HEK293 (cell line): Measurements from ENCODE around the gene TBX15.

Experiments
- PRDM1 ChIP-seq: fragments of 450-650 bp; formaldehyde crosslinking; IDR thresholded peaks from 2 replicates; pipeline ENCODE4; 2016; ENCODE audit warnings: missing biosample characterization, missing genetic modification characterization
- YY1 ChIP-seq: fragments of 450-650 bp; formaldehyde crosslinking; IDR thresholded peaks from 2 replicates; pipeline ENCODE4 v1.5.1; 2018; ENCODE audit warnings: missing biosample characterization, missing genetic modification characterization
- ZNF274 ChIP-seq, 2 experiments: fragments of 200-500 bp in 1 of 2; fragments of 450-650 bp in 1 of 2; sonication (Bioruptor generic) in 1 of 2; formaldehyde crosslinking in 1 of 2; IDR thresholded peaks; 2 replicates each; pipeline versions ENCODE4 v1.5.1 to v1.6.1; 2014 to 2016; ENCODE audit warnings: borderline replicate concordance in 1 of 2, inconsistent platforms in 1 of 2, low read length in 1 of 2, missing biosample characterization in 1 of 2, missing genetic modification characterization in 1 of 2
- ZNF341 ChIP-seq: fragments of 450-650 bp; formaldehyde crosslinking; IDR thresholded peaks from 2 replicates; pipeline ENCODE4; 2016; ENCODE audit warnings: low read depth, missing biosample characterization, missing genetic modification characterization
- TF ChIP-seq, protein P1 (sequence below): fragments of 450-650 bp; formaldehyde crosslinking; IDR thresholded peaks from 2 replicates; pipeline ENCODE4 v1.5.1; 2016; ENCODE audit warnings: missing biosample characterization, missing genetic modification characterization
- TF ChIP-seq, protein P2 (sequence below): fragments of 450-650 bp; formaldehyde crosslinking; IDR thresholded peaks from 2 replicates; pipeline ENCODE4 v1.5.1; 2016; ENCODE audit warnings: missing biosample characterization, missing genetic modification characterization
- TF ChIP-seq, protein P3 (sequence below): fragments of 450-650 bp; formaldehyde crosslinking; IDR thresholded peaks from 2 replicates; pipeline ENCODE4 v1.5.1; 2016; ENCODE audit warnings: missing biosample characterization, missing genetic modification characterization

DNA sequence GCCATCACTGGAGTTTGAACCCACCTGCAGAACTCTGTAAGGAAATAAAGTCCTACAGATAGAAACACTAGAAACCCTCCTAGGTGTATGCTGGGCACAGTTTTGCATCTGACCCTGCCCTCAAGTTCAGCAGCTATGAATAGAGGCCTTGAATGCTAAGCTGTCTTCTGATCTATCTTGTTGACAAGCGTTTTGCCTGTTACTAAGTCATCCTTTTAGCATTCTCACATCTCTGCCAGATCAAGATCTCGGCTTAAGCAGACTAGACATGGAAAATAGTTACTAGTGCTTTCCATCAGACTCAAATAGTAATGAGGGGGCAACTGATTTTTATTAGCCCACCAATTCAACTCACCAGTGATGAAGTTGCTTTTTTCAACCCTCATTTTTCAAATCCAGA is 10.5 kb downstream of the TBX15 start:
- TF ChIP-seq, protein P1, sequence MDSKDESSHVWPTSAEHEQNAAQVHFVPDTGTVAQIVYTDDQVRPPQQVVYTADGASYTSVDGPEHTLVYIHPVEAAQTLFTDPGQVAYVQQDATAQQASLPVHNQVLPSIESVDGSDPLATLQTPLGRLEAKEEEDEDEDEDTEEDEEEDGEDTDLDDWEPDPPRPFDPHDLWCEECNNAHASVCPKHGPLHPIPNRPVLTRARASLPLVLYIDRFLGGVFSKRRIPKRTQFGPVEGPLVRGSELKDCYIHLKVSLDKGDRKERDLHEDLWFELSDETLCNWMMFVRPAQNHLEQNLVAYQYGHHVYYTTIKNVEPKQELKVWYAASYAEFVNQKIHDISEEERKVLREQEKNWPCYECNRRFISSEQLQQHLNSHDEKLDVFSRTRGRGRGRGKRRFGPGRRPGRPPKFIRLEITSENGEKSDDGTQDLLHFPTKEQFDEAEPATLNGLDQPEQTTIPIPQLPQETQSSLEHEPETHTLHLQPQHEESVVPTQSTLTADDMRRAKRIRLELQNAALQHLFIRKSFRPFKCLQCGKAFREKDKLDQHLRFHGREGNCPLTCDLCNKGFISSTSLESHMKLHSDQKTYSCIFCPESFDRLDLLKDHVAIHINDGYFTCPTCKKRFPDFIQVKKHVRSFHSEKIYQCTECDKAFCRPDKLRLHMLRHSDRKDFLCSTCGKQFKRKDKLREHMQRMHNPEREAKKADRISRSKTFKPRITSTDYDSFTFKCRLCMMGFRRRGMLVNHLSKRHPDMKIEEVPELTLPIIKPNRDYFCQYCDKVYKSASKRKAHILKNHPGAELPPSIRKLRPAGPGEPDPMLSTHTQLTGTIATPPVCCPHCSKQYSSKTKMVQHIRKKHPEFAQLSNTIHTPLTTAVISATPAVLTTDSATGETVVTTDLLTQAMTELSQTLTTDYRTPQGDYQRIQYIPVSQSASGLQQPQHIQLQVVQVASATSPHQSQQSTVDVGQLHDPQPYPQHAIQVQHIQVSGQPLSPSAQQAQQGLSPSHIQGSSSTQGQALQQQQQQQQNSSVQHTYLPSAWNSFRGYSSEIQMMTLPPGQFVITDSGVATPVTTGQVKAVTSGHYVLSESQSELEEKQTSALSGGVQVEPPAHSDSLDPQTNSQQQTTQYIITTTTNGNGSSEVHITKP (tag by site-specific recombination): no peak
- TF ChIP-seq YY1 (tag by site-specific recombination) (no peak), ZNF274 (IDR thresholded peaks at IDR 0.05; ENCODE audit: low read length) (no peak), ZNF274 (tag by site-specific recombination; IDR thresholded peaks at IDR 0.05; ENCODE audit: borderline replicate concordance) (no peak), ZNF341 (tag by site-specific recombination) (no peak), PRDM1 (tag by site-specific recombination) (no peak)
- TF ChIP-seq, protein P2, sequence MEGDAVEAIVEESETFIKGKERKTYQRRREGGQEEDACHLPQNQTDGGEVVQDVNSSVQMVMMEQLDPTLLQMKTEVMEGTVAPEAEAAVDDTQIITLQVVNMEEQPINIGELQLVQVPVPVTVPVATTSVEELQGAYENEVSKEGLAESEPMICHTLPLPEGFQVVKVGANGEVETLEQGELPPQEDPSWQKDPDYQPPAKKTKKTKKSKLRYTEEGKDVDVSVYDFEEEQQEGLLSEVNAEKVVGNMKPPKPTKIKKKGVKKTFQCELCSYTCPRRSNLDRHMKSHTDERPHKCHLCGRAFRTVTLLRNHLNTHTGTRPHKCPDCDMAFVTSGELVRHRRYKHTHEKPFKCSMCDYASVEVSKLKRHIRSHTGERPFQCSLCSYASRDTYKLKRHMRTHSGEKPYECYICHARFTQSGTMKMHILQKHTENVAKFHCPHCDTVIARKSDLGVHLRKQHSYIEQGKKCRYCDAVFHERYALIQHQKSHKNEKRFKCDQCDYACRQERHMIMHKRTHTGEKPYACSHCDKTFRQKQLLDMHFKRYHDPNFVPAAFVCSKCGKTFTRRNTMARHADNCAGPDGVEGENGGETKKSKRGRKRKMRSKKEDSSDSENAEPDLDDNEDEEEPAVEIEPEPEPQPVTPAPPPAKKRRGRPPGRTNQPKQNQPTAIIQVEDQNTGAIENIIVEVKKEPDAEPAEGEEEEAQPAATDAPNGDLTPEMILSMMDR (tag by site-specific recombination): no peak
- TF ChIP-seq, protein P3, sequence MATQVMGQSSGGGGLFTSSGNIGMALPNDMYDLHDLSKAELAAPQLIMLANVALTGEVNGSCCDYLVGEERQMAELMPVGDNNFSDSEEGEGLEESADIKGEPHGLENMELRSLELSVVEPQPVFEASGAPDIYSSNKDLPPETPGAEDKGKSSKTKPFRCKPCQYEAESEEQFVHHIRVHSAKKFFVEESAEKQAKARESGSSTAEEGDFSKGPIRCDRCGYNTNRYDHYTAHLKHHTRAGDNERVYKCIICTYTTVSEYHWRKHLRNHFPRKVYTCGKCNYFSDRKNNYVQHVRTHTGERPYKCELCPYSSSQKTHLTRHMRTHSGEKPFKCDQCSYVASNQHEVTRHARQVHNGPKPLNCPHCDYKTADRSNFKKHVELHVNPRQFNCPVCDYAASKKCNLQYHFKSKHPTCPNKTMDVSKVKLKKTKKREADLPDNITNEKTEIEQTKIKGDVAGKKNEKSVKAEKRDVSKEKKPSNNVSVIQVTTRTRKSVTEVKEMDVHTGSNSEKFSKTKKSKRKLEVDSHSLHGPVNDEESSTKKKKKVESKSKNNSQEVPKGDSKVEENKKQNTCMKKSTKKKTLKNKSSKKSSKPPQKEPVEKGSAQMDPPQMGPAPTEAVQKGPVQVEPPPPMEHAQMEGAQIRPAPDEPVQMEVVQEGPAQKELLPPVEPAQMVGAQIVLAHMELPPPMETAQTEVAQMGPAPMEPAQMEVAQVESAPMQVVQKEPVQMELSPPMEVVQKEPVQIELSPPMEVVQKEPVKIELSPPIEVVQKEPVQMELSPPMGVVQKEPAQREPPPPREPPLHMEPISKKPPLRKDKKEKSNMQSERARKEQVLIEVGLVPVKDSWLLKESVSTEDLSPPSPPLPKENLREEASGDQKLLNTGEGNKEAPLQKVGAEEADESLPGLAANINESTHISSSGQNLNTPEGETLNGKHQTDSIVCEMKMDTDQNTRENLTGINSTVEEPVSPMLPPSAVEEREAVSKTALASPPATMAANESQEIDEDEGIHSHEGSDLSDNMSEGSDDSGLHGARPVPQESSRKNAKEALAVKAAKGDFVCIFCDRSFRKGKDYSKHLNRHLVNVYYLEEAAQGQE (tag by site-specific recombination): no peak
